ENCODE results near the gene HSD3B7. TPM values are rescaled to one million over a fixed set of nuclear protein-coding genes. Genes with fewer than 3 reads are reported as not detected.

The HSD3B7 gene
- total and polyA plus RNA-seq, 2 of the 4 experiments (the other 2 are of a cell fraction), result 8.5 to 11.3 TPM

GRCh38 chr16:30983898-30984610, 953 bp upstream of the HSD3B7 start:
- no peak overlapping the region for H4K5ac ChIP-seq (ENCODE audit: low read depth, low read length)
- H3K27ac ChIP-seq (ENCODE audit: insufficient read depth, low read length), result no peak overlapping the region
- H2AK9ac ChIP-seq (replicated peaks; ENCODE audit: low read depth, low read length, poor library complexity), result no peak overlapping the region
- no peaks in the 10 kb centered on the region for H3K27me3 ChIP-seq (ENCODE audit: control insufficient read depth, insufficient read depth, low read length)
- H3K79me1 ChIP-seq (ENCODE audit: low read depth in 1 of 2, low read length in 2 of 2), result peaks cover 0 to 16% of the 10 kb centered on the region in 2 experiments; a peak in 2 of 4 replicates
- 100% methylated on average over 3 of the region's 14 CpGs; no CpG with 5 or more reads in 1 of the 2 experiments for WGBS, 2 experiments (ENCODE audit: extremely low coverage in 2 of 2, insufficient read length in 1 of 2)
- dilution Hi-C loops (cut with HindIII; ENCODE audit: low sequenced_read_pairs, unreplicated experiment), result no loop called here
- H3K14ac ChIP-seq (replicated peaks; ENCODE audit: low read depth, low read length), result no peak overlapping the region
- in situ Hi-C loops (cut with MboI; ENCODE audit: low sequenced_read_pairs), result loop anchor here (10.0 to 25.0 kb wide), 3 partner anchors 101 to 881 kb away; partner anchors contain the start of gene PRSS53
- no TSS peak for BruUV-seq (replicated peaks)
- ATAC-seq (ENCODE audit: low read depth) (no peak), DNase-seq (no peak)
- H2BK15ac ChIP-seq (ENCODE audit: low read depth, low read length), result no peak overlapping the region
- peaks cover 38% of the 10 kb centered on the region for H3K36me3 ChIP-seq (ENCODE audit: control insufficient read depth, insufficient read depth, low read length)
- CTCF ChIA-PET, result interaction anchor here (0.5 to 1.0 kb wide), 5 partner anchors 14 to 890 kb away, joined by 3 to 4 read pairs (median 3); partner anchors contain the start of gene ZNF267
- no peak overlapping the region for H2AK5ac ChIP-seq (ENCODE audit: low read depth, low read length)
- no peak overlapping the region for H2BK20ac ChIP-seq (ENCODE audit: low read depth, low read length)
- no peaks in the 10 kb centered on the region; the same call in none of the 2 replicates for H3K9me1 ChIP-seq (ENCODE audit: insufficient read depth, low read length)
- no peak overlapping the region for H4K91ac ChIP-seq (ENCODE audit: insufficient read depth, low read depth, low read length)
- H4K8ac ChIP-seq (ENCODE audit: low read depth in 2 of 2, low read length in 2 of 2), result no peak overlapping the region
- H3K9ac ChIP-seq (ENCODE audit: low read depth, low read length), result no peak overlapping the region
- H3K4ac ChIP-seq (ENCODE audit: low read depth, low read length), result no peak overlapping the region
- H3K23ac ChIP-seq (ENCODE audit: low read depth, low read length), result no peak overlapping the region
- H3K9me3 ChIP-seq (ENCODE audit: control insufficient read depth, insufficient read depth, low read length), result no peaks in the 10 kb centered on the region
- no peak overlapping the region for H2BK120ac ChIP-seq (ENCODE audit: low read depth, low read length)
- POLR2A ChIA-PET (ENCODE audit: unreplicated experiment), result interaction anchor here (1.0 to 1.6 kb wide), 2 partner anchors 89 to 158 kb away, joined by 3 to 6 read pairs; partner anchors contain the start of genes ZNF646 and ZNF668
- intact Hi-C loops (cut with micrococcal nuclease), result loop anchor here (2.0 kb wide), 1 partner anchor 111 kb away; the partner anchor contains the start of gene VKORC1
- TF ChIP-seq MAFK (IDR thresholded peaks at IDR 0.05; ENCODE audit: low read depth, low read length) (no peak), SMC3 (IDR thresholded peaks at IDR 0.05; ENCODE audit: low read depth, low read length) (no peak), MXI1 (IDR thresholded peaks at IDR 0.05; ENCODE audit: borderline replicate concordance, low read depth, low read length) (no peak), BHLHE40 (IDR thresholded peaks at IDR 0.05; ENCODE audit: low read depth, low read length) (no peak), RFX5 (IDR thresholded peaks at IDR 0.05; ENCODE audit: low read depth, low read length) (no peak), ELK1 (IDR thresholded peaks at IDR 0.05; ENCODE audit: borderline replicate concordance, low read depth, low read length) (no peak), POLR2A (IDR thresholded peaks at IDR 0.05; ENCODE audit: low read depth, low read length) (no peak), CEBPB (IDR thresholded peaks at IDR 0.05; ENCODE audit: low read depth, low read length) (no peak)
- H3K18ac ChIP-seq (ENCODE audit: low read depth, low read length), result no peak overlapping the region
- H2AFZ ChIP-seq (replicated peaks; ENCODE audit: low read length, poor library complexity), result no peak overlapping the region
- H4K20me1 ChIP-seq (ENCODE audit: insufficient read depth, low read length), result no peaks in the 10 kb centered on the region
- no peak overlapping the region for H3K4me3 ChIP-seq (ENCODE audit: insufficient read depth, low read depth, low read length)
- H3K4me2 ChIP-seq (ENCODE audit: low read depth, low read length), result no peak overlapping the region
- H3K56ac ChIP-seq (ENCODE audit: extremely low read depth, insufficient read depth, low read length), result no peak overlapping the region
- peaks cover 8% of the 10 kb centered on the region for H3K4me1 ChIP-seq (ENCODE audit: control insufficient read depth, insufficient read depth, low read length)
- no peak overlapping the region for H2BK5ac ChIP-seq (ENCODE audit: low read depth, low read length, poor library complexity, severe bottlenecking)
